Right lobe of liver (tissue), 6 donors: Measurements from ENCODE around the gene HPSE2. TPM values are rescaled to one million over a fixed set of nuclear protein-coding genes. Genes with fewer than 3 reads are reported as not detected.
"Not testable (repeated sequence)": the region's sequence is repeated elsewhere in the genome, so short reads cannot be mapped to it uniquely, and the experiment has no call there.

ENCODE experiments used
- ATAC-seq, 4 donors: fragments of 200-7000 bp; cut with Tn5 transposase; one replicate each; pipeline ENCODE4 v1.9.1; 2020; ENCODE audit warnings: mild to moderate bottlenecking in 4 of 4, moderate library complexity in 4 of 4
- DNase-seq, 3 donors: peaks; one replicate each; pipeline ENCODE4 v3.0.0-alpha.2; 2020
- H3K27ac ChIP-seq, 3 donors: fragments of 200-600 bp; one replicate each; pipeline ENCODE4 v1.8.0; 2022
- H3K27me3 ChIP-seq, 2 donors: fragments of 200-600 bp; one replicate each; pipeline ENCODE4 v1.8.0; 2022
- H3K36me3 ChIP-seq, 4 donors: fragments of 200-600 bp; sonication (generic) in 1 of 4; one replicate each; pipeline versions ENCODE4 v1.5.1 to v1.8.0; 2017 to 2022; ENCODE audit warnings: control low read depth in 1 of 4
- H3K4me1 ChIP-seq, 4 donors: fragments of 200-600 bp; sonication (generic) in 1 of 4; one replicate each; pipeline versions ENCODE4 v1.5.1 to v1.8.0; 2017 to 2022; ENCODE audit warnings: control low read depth in 1 of 4
- H3K4me3 ChIP-seq, 3 donors: fragments of 200-600 bp; one replicate each; pipeline ENCODE4 v1.8.0; 2022
- H3K9me3 ChIP-seq, 4 donors: fragments of 200-600 bp; sonication (generic) in 1 of 4; one replicate each; pipeline versions ENCODE4 v1.5.1 to v1.8.0; 2017 to 2022; ENCODE audit warnings: control low read depth in 1 of 4
- POLR2A ChIP-seq: fragments of 450-650 bp; IDR thresholded peaks from one replicate; pipeline ENCODE4 v1.6.1; 2017; ENCODE audit warnings: antibody characterized with exemption, mild to moderate bottlenecking
- WGBS: methylation state at CpG from one replicate; pipeline ENCODE4 v1.1.6; 2018; ENCODE audit warnings: low coverage, low lambda C conversion rate; ENCODE audit not compliant: insufficient coverage; ENCODE audit errors: missing lambda C conversion rate; 5-methylcytosine and 5-hydroxymethylcytosine counted together
- intact Hi-C, 2 donors: fragments of 100-400 bp; cut with DNase I; formaldehyde crosslinking; loops; one replicate each; pipeline versions ENCODE4 v1.11.2 to v1.14.1; 2022
- total RNA-seq, 6 experiments: library from RNA; depleted of rRNA in 2 of 6; stranded (reverse); fragments of >200 nt in 2 of 6; fragmentation: NEBNext Ultra II Directional in 3 of 6; extraction: Animal tissue kit (Norgen Biotek cat#: 25700) in 3 of 6; gene quantifications; one replicate each; pipeline versions ENCODE4 v1.1.0 to v1.2.4, GENCODE V29; 2016 to 2023
- TF ChIP-seq, protein P1 (sequence below), 4 donors: fragments of 200-600 bp in 3 of 4; fragments of 450-650 bp in 1 of 4; IDR thresholded peaks; one replicate each; pipeline versions ENCODE4 v1.5.1 to v1.8.0; 2016 to 2022; ENCODE audit warnings: antibody characterized with exemption in 4 of 4, mild to moderate bottlenecking in 2 of 4
- donor health status: DM: no; HTN: yes; CAD: no.
- donor health status: DM: no; HTN: no; CAD: no.
- donor health status: DM: no; HTN: no; CAD: no.
- donor health status: DM: no; HTN: yes; CAD: no.
- donor health status: DM: no; HTN: yes; CAD: no.

The HPSE2 gene
- total RNA-seq, 6 experiments from 2014 or later = not detected

DNA sequence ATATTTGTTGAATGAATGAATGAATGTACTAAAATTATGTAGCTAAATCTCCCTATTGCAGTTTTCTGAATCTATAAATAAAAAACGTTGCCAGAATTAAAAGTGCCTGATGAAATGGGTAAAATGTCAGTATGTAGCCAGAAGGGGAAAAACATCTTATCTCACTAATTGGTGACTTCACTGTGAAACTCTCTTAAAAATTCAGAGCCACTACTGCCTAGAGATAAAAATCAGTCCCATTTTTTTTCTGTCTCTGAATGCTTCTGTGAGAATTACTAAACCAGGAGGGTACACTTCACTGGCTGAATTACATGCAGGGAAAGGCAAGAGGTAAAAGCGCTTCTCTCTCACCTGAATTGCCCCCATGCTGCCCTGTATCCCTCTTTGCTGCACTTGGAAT lies 719.3 kb downstream of the HPSE2 start:
- intact Hi-C loops = no loop called here
- H3K4me1 ChIP-seq = no peaks in the 10 kb centered on the region
- TF ChIP-seq POLR2A = no peak
- ATAC-seq (no peak), DNase-seq (no peak)
- no peak overlapping the region for H3K27ac ChIP-seq
- no peak overlapping the region for H3K4me3 ChIP-seq
- no peaks in the 10 kb centered on the region for H3K36me3 ChIP-seq
- H3K9me3 ChIP-seq = no peaks in the 10 kb centered on the region
- 58% methylated on average over 2 of the region's 2 CpGs for WGBS
- H3K27me3 ChIP-seq = no peaks in the 10 kb centered on the region

DNA sequence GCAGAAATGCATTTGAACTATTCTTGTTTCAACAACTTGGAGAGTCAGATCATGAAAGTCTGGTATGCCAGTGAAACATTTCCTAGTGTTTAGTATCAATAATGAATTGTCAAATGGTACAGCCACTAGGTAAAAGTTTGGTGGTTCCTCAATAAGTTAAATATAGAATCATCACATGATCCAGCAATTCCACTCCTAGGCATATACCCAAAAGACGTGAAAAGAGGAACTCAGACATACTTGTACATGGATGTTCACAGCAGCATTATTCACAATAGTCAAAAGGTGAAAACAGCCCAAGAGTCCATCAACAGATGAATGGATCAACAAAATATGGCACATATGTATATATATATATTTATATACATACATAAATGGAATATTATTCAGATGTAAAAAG lies 721.9 kb downstream of the HPSE2 start:
- DNase-seq (no peak), ATAC-seq (no peak)
- Histone ChIP-seq H3K4me1 (no peaks in the 10 kb centered on the region), H3K4me3 (no peak overlapping the region), H3K27me3 (no peaks in the 10 kb centered on the region), H3K9me3 (no peaks in the 10 kb centered on the region), H3K27ac (no peak overlapping the region), H3K36me3 (no peaks in the 10 kb centered on the region)
- no peak for TF ChIP-seq POLR2A
- TF ChIP-seq, protein P1, sequence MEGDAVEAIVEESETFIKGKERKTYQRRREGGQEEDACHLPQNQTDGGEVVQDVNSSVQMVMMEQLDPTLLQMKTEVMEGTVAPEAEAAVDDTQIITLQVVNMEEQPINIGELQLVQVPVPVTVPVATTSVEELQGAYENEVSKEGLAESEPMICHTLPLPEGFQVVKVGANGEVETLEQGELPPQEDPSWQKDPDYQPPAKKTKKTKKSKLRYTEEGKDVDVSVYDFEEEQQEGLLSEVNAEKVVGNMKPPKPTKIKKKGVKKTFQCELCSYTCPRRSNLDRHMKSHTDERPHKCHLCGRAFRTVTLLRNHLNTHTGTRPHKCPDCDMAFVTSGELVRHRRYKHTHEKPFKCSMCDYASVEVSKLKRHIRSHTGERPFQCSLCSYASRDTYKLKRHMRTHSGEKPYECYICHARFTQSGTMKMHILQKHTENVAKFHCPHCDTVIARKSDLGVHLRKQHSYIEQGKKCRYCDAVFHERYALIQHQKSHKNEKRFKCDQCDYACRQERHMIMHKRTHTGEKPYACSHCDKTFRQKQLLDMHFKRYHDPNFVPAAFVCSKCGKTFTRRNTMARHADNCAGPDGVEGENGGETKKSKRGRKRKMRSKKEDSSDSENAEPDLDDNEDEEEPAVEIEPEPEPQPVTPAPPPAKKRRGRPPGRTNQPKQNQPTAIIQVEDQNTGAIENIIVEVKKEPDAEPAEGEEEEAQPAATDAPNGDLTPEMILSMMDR (IDR thresholded peaks at IDR 0.05) = no peak
- intact Hi-C loops = no loop called here
- WGBS = 30% methylated on average over 1 of the region's 1 CpG

DNA sequence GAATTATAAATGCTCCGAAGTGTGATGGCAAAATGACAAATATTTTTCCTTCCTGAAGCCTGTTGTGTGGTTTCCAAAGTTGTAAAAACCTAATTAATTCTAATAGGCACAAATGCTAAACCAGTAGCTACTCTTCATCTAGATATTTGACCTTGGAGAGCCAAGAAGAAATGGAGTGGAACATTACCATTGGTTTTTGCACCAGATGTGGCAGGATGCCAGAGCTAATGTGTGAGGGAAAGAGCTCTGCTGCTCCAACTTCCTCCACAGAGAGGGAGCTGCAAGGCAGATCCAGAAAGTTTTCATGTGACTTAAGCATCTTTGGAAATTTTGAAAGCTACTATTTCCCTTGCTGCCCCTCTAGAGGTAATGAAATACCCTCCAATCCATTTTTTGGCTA lies 723.8 kb downstream of the HPSE2 start:
- ATAC-seq (no peak), DNase-seq (no peak)
- Histone ChIP-seq H3K27me3 (no peaks in the 10 kb centered on the region), H3K27ac (no peak overlapping the region), H3K36me3 (no peaks in the 10 kb centered on the region), H3K4me3 (no peak overlapping the region), H3K4me1 (no peaks in the 10 kb centered on the region), H3K9me3 (no peaks in the 10 kb centered on the region)
- no peak for TF ChIP-seq POLR2A
- TF ChIP-seq, protein P1 (IDR thresholded peaks at IDR 0.05) = no peak
- 73% methylated on average over 1 of the region's 1 CpG for WGBS
- intact Hi-C loops = no loop called here

- ATAC-seq = no peak
- WGBS = 71% methylated on average over 4 of the region's 4 CpGs
These were observed 725.1 kb downstream of the HPSE2 start for GRCh38 chr10:98510412-98510995.

DNA sequence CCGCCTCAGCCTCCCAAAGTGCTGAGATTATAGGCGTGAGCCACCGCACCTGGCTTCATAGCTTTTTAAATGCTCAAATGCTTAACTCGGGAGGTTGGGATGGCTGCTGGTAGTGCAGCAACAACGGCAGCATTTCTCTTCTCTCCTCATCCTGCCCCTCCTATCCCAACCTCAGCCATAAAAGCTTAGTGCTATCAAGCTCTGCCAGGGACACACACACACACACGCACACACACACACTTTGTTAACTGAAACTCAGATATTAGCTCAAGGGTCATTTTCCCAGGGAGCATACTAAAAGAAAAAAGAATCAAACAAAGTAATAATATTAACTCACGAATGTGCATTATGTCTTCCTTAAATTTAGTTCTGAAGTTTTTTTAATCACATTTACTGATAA lies 725.9 kb downstream of the HPSE2 start:
- H3K4me3 ChIP-seq = no peak overlapping the region
- no peaks in the 10 kb centered on the region for H3K9me3 ChIP-seq
- H3K27ac ChIP-seq = no peak overlapping the region
- intact Hi-C loops = no loop called here
- H3K36me3 ChIP-seq = no peaks in the 10 kb centered on the region
- DNase-seq = no peak
- ATAC-seq = no peak
- H3K27me3 ChIP-seq = no peaks in the 10 kb centered on the region
- TF ChIP-seq, protein P1 (IDR thresholded peaks at IDR 0.05) = no peak
- TF ChIP-seq POLR2A = no peak
- no peaks in the 10 kb centered on the region for H3K4me1 ChIP-seq
- 80% methylated on average over 7 of the region's 7 CpGs for WGBS

More at GRCh38 chr10:98510412-98510995, 725.1 kb downstream of the HPSE2 start:
- no peak overlapping the region for H3K27ac ChIP-seq
- DNase-seq = no peak
- TF ChIP-seq POLR2A = no peak
- TF ChIP-seq, protein P1 (IDR thresholded peaks at IDR 0.05) = no peak
- H3K4me3 ChIP-seq = no peak overlapping the region
- no peaks in the 10 kb centered on the region for H3K36me3 ChIP-seq
- no peaks in the 10 kb centered on the region for H3K9me3 ChIP-seq
- H3K27me3 ChIP-seq = no peaks in the 10 kb centered on the region
- no peaks in the 10 kb centered on the region for H3K4me1 ChIP-seq
- intact Hi-C loops = no loop called here

DNA sequence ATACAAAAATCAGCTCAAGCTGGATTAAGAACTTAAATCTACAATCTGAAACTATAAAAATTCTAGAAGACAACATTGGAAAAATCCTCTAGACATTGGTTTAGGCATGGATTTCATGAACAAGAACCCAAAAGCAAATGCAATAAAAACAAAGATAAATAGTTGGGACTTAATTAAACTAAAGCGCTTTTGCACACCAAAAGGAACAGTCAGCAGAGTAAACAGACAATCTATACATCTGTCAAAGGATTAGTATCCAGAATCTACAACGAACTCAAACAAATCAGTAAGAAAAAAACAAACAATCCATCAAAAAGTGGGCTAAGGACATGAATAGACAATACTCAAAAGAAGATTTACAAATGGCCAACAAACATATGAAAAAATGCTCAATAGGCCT lies 733.1 kb downstream of the HPSE2 start:
- ATAC-seq, H3K4me1 ChIP-seq, H3K9me3 ChIP-seq, H3K27ac ChIP-seq, intact Hi-C loops, DNase-seq, H3K4me3 ChIP-seq, H3K36me3 ChIP-seq, H3K27me3 ChIP-seq: not testable (repeated sequence)
- 48% methylated on average over 2 of the region's 2 CpGs for WGBS
